Cerebellar nuclear complex (tissue), 1 donor: ENCODE measurements around the gene AANAT.

Experiments used
- DNase-seq, 2 experiments: peaks; one replicate each; lab custom pipeline; 2025; lab: John Stamatoyannopoulos, UW

The AANAT gene

DNA sequence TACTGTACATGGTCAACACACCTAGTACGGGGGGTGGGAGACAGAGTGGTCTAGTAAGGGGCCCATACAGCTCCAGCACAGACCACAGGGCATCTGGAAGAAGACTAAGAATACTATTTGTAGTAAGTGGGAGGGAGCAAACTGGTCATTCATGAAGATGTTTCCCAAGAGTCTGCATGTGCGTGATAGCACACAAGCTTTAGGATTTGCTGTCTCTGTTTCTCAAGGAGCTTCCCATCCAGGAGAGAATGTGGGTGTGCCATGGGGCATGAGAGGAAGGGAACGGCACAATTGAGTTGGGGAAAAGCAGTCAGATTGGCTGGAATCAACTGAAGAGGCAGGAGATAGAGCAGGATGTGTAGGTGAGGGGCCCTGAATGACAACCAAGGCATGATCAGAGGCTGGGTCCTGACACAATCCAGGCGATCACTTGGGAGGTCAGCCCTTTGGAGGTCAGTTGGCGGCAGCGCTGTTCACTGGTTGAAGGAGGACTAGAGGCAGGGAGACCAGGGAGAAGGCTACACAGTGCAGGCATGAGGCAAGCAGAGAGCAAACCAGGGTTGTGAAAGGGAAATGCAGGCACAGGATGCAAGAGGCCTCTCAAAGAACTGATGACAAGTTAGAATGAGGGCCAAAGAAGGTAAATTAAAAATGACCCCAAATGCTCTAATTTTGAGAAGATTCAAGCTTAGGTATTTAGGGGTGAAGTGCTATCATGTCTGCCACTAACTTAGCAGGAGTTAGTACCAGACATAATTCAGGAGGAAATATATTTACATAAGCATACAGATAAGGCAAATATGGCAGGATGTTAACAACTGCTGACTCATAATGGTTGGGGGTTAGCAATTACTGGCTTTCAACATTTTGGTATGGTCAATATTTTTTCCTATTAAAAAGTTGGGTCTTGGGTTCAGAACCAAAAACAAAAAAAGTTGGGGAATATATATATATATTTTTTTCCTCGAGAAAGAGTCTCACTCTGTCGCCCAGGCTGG, 24.8 kb upstream of the AANAT start:
- DNase-seq, result no peak

DNA sequence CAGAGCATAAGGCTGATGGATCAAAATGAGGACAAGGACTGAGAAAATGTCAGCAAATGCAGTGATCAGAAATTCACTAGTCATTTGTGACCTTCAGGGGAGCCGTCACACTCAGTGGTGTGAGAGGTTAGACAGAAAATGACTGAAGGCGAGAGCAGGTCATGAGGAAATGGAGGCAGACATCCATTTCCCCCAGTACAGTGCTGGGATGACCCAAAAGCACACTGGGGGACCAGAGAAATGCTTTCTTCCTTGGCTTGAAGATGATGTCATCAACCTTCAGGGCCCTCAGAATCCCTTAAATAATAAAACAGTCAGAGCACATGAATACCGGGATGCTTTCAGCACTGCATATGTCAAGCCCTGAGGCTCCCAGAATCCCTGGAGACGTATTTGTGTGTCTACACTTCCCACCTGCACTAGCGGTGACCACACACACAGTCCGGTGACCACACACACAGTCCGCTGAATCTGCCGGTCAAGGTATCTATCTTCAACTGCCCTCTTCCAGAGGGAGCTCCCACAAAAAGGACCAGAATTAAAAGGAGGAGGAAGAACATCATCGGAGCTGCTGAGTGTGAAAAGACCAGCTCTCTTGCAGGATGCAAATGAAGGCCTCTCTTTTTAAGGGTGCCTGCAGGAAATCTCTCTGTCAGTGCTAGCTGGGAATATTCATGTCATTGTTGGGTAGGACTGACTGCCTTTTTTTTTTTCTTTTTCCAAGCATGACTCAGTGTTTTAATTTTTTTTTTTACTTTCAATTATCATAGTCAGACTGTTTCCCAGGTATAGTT, 22.7 kb upstream of the AANAT start:
- DNase-seq, result no peak

DNA sequence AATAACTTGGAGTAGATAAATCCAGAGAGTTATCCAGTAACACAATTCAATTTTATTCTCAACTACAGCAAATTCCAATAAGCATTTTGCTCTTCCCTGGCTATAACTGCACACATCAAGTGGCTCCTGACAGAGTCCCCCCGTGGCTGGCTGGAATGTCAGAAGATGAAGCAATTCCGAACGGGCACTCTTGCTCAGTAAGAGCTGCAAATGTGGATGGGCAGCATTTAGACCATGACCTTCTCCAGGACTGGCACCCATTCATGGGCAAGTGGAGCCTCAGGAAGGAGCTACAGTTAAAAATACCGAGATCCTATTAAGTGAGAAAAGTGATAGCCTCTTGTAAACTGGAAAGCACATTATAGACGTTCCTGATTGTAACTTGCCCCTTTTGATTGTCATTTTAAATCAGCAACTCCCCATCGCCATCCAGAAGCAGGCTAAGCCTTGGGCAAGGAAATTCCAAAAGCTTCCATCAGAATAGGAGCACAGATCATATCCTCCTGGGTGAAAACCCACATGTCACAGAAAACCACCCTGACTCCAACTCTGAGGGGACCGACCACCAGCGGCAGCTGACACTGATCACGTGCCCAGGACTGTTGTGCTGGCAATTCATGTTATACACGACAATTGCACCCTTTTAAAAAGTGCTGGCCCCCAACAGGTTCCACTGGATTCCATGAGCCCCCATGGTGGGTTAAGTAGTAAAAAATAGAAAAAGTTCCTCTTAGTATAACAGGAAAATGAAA, 21.5 kb upstream of the AANAT start:
- no peak for DNase-seq

DNA sequence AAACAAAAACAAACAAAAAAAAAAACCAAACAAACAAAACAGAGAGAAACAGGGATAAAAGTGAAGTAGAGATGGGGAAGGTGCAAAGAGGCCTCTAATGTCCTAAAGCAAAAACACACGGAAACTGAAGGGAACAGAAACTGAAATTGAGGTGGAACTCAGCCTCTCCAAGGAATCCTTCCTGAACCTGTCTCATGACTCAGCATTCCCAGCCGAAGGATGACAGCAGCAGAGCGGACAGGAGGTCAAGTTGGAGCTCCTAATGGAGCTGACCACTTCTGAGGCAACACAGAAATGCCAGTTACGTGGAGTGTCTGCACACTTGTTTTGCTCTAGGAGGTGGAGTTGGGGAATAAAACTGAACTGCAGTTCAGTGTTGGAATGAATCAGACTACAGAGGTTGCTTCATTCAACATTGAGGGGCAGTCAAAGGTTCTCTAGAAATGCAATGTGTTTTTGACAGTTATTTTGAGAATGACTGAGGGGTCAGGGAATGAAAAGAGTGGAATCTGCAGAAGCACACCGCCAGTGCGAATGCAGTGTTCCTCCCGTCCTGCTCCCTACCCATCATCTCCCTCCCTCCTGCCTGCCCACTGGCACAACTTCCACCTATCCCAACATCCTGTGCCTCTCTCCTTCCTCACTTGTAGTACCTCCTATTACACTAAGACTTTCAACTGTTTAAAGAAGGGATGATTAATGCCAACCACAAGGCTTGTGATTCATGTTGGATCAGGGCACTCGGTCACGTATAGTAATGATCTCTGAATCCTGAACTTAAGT, 20.8 kb upstream of the AANAT start:
- no peak for DNase-seq

DNA sequence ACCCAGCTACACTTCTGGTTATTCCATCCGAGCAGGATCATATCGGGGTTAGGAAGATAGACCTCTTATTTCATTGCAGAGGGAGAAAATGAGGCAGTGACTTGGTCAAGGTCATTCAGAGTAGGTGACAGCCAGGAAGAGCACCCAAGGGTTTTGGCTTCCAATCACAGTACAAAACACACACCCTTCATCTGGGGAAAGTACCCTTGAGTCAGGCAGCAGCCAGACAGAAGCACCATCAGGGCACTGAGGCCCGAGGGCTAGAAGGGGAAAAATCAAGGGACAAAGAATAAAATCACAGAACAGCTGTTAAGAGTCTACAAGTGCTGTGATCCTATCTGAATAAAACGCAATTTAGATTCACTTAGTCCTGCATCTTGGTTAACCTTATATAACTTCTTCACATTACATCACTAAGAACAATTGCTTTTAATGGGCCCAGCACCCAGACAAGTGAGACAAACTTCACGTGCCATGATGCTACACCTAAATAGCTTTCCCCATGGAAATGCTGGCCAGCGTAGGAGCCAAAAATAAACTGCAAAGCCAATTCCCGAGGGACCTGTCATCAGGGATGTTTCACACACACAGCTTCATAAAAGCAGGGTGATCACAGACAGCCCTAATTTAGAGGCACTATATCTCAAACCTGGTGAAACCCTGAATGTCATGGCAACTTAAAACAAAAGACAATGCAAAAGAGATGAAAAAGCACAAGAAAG, 19.3 kb upstream of the AANAT start:
- no peak for DNase-seq

DNA sequence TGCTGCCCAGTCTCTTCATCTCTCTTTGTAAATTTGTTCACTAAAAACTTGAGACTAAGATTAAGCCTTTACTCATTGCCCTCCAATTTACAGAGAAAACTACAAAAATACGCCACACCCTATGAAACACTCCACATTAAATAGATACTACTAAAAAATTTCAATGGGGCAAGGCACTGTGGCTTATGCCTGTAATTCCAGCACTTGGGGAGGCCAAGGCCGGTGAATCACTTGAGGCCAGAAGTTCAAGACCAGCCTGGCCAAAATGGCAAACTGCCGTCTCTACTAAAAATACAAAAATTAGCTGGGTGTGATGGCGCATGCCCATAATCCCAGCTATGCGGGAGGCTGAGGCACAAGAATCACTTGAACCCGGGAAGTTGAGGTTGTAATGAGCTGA, 18.3 kb upstream of the AANAT start:
- DNase-seq, result no peak

DNA sequence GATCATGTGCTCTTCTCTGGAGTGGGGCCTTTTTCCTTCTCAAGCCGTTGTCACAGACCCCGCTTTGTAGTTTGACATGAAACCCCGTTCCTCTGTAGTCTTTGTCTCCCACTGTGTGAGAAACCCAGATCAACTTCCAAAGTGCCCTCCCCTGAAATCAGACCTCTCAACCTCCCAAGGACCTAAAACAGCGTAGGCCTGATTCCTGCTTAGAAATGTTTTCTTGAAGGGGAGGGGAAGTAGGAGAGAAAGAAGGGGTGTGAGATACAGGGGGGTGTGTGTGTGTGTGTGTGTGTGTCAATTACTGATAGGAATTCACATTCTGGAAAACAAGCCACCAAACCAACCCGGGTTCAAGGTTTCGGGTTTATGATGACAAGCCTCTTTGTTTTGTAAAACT, 15.9 kb upstream of the AANAT start:
- no peak for DNase-seq

DNA sequence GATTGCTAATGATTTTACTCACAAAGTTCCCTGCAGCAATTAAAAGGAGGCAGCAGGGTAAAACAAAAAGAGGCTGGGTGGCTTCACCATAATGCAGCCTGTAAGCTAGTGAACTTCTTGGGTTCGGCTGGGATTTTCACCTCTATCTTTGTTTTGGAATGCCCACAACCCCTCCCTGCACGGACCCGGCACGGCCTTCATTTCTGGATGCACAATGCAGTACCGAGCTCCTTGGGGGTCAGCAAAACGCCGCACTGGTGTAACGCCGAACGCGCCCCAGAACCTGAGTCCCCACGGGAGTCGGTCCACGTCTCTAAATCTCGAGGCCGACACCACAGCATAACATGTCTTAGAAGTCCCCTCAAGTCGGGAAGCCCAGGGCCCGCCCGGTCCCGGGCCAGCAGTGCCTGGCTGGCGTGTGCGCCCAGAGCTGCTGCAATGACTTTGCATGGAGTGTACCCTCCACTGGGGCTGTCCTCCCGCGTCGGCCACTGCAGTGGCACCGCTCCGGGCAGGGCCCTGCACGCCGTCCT, 15.2 kb upstream of the AANAT start:
- DNase-seq, result no peak

DNA sequence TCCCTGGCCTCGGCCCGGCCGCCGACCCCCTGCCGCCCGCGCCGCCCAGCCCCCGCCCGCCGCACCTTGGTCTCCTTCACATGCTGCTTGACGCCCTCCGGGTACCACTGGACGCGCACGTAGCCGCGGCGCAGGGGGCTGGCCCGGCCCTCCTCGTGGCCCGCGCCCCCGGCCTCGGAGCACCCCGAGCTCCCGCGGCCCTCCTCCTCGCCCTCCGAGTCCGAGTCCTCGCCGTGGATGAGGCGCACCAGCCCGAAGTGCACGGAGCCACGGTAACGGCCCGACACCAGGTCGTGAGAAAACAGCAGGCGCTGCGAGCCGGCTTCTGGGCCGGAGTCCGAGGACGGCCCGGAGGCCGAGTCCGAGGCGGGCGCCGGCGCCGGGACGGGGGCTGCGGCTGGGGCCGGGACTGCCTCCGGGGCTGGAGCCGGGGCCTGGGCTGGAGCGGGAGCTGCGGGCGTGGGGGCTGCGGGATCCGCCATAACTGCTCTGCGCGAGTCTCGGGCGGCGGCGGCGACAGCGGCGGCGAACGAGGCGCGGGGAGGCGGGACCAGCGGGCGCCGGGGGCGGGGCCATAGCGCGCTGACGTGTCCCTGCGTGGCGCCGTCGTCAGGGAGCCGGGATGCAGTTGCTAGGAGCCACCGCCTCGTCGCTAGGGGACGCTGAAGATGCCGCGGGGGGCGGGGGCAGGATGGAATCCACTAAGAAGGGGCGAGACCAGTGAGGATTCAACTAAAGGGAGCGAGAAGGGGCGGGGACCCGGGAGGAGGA, 14.6 kb upstream of the AANAT start, which contains the start of gene UBE2O:
UBE2O (minus strand) TSS at position 493 of the 771 bp plus-strand sequence; CDS start at position 482, 11 bp downstream.
- DNase-seq, result peak in 1 of 2 experiments; percentile 40

DNA sequence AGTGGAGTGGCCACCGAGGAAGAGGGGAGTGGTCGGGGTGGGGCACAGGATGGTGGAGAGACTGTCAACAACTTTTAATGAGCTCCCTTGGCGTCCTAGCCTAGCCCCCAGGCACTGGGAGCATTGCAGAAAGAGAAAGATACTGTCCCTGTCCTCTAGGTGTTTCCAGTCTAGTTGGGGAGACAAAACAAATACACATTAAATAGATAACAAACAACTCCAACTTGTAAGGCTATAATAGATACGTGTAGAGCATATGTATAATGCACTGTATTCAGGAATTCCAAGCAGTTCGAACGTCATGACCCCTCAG, 14.0 kb upstream of the AANAT start:
- DNase-seq, result no peak

DNA sequence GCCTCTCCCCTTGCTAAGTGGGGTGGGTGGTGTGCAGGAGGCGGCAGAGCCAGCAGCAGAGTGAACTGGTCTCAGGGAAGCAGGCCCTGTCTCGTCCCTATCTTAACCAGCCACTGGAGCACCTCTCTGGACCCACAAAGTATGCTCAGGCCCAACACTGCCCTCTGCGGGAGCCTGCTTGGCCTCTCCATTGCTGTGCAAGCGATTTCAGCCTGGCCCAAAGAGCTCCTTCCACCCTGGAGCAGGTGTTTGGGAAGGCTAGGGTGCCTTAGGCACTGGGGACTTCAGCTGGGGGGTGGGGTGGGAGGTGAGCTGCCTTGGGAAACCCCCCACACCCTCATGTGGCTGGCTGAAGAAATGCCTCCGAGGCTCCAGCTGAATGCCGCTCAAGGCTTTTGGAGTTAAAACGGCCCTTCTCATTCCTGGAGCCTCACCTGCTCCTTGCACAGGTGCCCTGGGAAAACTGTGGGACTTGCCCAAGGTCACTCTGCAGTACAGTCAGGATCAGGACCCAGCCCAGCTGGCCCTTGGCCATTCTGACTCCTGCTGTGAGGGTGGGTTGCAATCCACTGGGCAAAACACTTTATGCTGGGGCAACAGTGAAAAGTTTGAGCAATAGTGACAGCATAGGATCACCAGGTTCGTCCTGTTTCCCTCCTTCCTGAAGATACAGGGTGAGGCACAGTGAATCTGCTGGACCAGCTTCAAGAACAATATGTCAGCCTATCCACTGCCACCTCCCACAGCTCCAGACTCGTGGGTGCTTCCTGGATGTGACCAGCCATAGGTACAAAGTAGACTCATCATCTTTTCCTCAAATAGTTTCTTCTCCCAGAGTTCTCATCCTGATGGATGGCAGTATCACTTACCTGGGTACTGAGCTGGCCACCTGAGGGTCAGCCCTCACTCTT, 8.6 kb upstream of the AANAT start:
- no peak for DNase-seq

DNA sequence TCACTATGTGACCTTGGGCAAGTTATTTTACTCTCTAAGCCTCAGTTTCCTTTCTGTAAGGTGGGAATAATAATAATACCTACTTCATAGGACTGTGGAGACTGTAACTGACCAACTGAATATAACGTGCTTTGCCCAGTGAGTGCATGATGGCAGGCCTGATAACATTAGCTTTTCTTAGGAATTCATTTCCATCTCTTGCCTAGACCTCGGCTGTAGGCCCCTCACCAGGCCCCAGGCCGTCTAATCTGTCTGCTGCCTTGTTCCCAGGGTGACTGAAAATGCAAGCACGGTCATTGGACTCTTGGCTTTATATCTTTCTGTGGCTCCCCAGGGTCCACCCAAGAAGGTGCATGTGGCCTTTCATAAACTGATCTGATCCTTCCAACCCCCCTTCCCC, 7.7 kb upstream of the AANAT start:
- DNase-seq, result no peak

DNA sequence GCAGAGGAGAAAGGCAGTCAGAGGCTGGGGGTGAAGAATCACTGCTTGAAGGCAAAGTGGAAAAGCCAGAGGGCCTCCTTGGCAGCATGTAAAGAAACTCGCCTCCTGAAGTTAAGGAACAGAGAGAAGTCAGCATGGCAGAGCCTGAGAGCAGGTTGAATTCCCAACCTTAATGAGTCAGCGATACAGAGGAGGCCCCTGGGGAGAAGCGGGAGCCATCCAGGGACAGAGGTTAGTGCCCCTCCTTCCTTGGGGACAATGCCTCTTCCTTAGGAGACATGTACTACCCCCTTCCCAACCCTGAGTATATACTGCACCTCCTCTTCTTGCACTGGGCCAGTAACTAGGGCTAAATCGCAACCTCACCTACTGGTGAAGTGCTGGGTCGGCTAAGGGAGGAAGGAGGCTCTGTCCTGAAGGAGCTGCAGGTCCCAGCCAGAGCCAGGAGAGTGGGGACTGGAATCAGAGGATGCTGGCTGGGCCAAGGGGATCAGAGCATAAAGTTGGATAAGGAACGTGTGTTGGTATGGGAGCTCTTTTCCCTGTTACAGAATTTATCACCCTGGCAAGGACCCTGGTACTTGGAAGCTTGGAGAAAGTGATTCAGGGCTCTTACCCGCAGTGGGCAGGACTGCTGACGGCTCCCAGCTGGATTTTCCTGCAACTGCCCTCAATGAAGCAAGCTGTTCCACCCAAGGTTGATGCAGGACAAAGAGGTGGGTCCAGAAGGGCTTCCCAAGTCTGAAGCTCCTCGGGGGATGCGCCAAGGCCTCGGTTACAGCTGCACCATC, 5.4 kb upstream of the AANAT start:
- DNase-seq, result no peak

DNA sequence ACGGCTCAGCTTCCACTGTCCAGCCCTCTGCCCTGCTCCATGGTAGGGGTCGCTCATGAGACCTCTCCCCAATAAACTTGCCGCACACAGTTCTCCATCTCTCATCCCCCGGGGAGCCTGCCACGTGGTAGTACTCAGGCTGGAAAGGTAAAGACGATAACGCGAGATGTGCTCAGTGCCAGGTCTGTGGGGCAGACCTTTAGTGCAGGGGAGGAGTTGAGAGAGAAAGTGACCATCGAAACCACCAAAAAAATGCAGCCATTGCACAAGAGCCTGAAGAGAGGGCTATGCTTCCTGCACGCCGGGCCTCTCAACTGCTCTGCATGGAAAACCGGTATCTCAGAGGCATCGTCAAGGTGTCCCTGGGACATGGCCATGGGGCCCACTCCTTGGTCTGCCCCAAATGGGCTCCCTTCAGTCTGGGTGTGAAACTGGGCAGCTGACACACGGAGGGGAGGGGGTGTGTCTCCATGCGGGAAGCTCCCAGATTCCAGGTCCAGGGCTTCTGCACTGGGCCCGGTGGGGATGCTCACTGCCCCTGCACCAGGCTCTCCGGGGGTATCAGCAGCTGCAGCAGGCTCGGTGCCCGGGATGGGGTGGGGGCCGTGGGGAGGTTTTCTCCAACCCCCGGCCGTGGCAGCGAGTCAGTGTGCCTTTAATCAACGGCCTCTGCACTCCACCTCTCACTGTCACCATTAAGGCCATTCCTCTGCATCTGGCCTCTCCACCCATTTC, 4.7 kb upstream of the AANAT start:
- DNase-seq, result no peak

DNA sequence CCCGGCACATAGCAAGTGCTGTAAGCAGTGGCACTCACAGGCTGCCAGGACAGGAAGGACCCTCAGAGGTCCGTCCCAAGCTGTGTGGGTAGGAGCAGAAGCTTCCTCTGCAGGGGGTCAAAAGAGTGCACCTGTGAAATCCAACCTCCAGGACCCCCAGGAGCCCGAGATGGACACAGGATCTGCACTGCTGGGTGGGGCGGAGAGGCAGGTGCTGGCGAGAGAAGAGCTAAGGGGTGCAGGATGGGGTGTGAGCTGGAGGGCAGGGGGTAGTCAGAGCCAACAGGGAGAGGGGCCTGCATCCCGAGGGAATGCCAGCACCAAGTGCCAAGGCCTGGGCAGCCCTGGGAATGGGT, 650 bp upstream of the AANAT start:
- DNase-seq, result no peak

DNA sequence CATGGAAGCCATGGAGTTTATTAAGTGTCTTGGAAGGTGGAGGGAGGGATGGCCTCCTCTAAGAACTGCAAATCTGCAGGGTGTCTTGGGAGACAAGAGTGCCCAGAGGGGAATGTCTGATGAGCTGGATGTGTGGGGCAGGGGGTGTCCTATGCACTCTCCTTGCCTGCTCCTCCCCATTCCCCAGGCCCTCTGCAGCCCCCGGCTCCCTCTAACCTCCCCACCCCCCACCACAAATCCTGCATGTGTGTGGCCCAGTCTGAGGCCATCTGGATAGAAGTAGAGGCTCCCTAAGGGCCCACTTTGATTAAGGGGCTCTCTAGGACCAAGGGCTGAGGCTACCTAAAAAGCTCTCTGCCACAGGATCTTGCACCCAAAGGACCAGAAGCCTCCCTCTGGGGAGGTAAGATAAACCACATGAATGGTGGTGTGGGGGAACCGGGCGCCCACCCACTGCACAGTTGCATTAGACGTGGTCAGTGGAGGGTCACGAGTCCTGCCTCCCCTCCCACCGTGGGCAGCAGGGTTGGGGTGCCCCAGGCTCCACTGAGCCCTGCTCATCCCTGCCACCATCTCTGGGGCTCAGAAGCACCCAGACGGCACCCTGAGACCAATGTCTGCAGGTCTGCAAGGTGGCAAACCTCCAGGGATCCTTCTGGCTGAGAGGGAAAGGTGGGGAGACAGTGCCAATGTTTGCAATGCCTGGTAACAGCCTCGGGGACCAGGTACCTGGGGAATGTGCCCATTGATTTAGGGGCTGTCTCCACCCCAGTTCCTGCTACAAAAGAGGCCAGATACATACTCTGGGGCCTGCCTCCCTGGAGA, 618 bp downstream of the AANAT start:
- no peak for DNase-seq
